CD4-positive, alpha-beta T cell treated with Interleukin-6 for 4 hours (primary cell): Measurements from ENCODE around the gene PHF23.

ENCODE experiments used
- DNase-seq: peaks from one replicate; pipeline ENCODE4 v3.0.0-alpha.2; 2020; ENCODE audit warnings: mixed read lengths

PHF23 gene

DNA sequence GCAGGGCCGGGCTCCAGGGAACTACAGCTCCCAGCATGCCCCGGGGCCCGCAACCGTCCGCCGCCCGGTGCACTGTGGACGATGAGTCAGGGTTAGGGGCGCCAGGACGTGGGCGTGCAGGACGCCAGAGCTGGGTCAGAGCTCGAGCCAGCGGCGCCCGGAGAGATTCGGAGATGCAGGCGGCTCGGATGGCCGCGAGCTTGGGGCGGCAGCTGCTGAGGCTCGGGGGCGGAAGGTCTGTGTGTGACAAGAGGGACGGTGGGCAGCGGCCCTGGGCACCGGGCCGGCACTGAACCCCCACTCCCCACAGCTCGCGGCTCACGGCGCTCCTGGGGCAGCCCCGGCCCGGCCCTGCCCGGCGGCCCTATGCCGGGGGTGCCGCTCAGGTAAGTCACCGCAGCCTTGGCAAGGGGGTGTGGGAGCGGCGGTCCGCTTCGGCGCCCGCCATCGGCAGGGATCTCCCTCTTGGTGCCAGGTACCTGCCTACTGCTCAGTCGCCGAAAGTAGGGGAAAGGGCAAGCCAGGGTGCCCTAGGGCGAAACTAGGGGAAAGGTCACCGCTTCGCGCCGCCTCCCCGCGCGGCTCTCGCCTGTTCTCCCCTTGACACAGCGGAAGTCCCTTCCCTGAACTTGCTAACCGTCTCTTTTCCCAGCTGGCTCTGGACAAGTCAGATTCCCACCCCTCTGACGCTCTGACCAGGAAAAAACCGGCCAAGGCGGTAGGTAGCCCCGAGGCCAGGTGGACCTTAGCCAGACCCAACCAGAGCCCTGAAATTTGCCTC, 19.3 kb downstream of the PHF23 start, which contains the start of the genes ACADVL and DLG4:
Gene ACADVL (plus strand): TSS at position 127 of the 781 bp plus-strand sequence. CDS start 47 bp downstream, at position 174.
Gene DLG4 (minus strand): TSS at position 25 of the 781 bp plus-strand sequence.
- peak; percentile 85 for DNase-seq

GRCh38 chr17:7219229-7219811, 19.9 kb downstream of the PHF23 start:
- DNase-seq: no peak

GRCh38 chr17:7218758-7219157, 20.5 kb downstream of the PHF23 start:
- no peak for DNase-seq

GRCh38 chr17:7218166-7218565, 21.1 kb downstream of the PHF23 start:
- DNase-seq: peak; percentile 22

DNA sequence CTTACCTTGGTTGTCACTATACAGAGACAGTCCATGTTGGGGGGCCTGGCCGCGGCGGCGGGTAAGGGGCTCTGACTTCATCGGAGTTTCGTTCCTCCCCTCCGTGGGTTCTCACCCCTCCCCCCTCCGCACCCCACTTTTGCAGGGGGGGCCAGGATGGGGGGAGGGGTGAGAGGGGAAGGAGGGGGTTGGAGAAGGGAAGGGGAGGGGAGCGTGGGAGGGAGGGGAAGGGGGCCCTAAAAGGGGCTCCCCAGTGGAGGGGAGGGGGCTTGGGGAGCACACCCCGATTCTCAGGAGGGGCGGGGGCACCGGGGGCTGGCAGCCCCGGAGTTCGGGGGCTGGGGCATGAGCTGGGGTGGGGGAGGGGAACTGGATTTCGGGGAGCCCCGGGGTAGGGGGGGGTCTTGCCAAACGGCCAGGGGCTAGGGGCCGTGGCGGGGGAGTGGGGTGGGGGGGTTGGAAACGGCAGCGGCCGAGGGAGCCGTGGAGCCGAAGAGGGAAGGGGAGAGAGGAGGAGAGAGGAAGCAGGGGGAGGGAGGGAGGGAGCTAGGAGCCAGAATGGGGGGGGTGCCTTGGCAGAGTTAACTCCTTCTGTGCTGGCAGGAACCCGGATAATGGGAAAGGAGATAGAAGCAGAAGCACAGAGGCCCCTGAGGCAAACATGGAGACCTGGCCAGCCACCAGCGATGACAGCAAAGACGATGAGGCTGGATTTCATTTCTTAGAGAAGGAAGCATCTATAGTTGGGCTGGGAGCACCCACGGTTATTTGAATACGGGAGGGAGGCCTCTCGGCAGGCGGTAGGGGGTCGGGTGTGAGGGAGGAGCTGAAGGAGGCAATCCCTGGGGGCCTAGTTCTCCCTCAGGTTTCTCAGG, 21.9 kb downstream of the PHF23 start:
- peak; percentile 56 for DNase-seq

DNA sequence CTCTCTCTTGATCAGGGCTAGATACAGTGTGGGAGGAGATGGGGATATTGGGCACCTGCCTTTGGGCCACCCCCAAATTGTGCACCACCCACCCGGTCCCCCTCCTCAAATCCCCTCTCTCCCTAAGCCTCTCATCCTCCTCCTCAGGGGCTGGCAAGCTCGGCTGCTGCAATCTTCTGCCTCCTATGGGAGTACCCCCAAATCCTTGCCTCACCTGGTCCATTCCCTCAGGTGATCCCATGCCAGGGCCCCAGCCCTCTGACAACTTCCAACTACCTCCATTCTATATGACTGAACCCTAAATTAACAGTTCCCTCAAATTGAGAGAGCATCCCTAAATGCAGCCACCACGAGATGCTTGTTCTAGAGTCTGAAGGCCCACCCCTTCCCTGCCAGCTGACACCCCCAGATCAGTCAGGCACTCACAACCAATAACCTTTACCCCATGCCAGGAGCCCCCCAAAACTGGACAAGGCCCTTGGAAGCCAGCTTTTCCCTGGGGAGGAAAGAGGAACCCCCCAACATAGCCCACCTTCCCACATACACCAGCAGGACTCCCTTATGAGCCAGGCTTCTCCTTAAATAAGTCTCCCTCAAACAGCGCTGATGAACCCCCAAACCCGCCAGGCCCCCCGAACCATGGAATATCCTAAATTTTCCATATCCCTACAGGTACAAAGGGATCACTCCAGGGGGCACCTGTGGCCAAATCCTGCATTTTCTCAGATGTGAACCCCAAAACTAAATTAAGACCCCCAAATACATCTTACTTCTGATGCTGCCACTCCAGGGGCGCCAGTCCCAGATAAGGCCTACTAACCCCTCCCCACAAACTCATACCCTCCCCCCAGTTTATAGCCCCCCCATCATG, 22.8 kb downstream of the PHF23 start:
- DNase-seq: no peak

DNA sequence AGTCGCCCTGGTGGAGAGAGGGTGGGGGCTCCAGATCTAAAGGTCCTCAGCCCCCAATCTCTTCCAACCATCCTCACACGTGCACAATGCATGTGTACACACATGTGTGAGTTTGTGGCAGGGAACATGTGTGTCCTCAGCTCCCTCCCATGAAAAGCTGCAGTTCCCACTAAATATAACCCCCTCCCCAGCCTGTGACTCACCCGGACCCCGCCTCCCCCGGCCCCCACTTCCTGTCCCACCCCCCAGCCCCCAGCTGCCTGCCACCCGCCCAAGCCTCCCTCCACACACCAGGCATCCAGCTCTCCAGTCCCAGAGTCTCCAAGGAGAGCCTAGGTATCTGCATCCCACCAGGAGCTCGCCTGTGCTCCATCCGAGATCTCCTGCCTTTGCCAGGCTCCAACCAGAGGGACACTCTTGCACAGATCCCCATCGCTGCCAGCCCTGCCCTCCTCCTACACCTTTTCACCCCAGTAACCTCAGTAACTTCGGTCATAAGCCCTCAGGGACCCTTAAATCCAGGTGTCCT, 23.5 kb downstream of the PHF23 start:
- DNase-seq: peak; percentile 65

DNA sequence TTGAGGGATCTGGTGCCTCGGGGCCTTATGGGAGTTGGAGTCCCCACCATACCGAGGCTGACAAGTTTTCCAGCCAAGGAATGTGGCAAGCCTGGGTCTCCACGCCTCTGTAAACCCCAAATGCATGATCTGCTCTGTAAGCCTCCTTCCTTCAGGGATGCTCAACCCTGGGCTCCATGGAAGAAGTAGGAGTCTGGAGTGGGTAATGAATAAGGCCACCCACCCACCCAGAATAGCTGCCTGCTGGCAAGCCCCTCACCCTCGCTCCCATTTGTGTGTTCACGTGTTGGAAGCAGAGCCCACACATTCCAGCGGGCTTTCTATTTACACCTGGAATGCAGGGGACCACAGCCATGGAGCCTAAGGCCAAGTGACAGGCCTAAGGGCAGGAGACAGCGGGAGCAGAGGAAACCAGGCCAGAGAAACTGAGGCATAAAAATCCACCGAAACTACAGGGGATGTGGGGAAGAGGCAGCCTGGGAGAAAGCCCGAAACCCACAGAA, 24.1 kb downstream of the PHF23 start:
- no peak for DNase-seq

- DNase-seq: peak; percentile 100
Observed at GRCh38 chr17:7214300-7215135, 24.7 kb downstream of the PHF23 start.

DNA sequence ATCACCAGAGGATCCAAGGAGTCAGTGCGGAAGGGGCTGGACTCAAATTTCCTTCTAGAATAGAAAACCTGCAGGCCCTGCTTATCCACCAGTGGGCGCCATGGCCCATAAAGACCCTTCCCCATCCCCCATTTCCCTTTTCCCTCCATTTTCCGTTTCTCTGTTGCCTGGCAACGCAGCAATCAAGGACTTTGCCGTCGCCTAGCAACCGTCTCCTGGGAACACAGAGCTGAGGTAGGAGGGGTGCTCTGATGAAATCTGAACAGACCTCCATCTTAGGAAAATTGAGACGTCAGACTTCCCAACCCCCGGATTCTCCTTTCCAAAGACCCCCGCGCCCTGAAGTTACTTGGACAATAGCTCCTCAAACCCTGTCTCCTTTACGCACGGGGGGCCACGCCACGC, 25.4 kb downstream of the PHF23 start:
- DNase-seq: no peak

- no peak for DNase-seq
Observed at GRCh38 chr17:7211491-7212273, 27.6 kb downstream of the PHF23 start.

- DNase-seq: no peak
Observed at GRCh38 chr17:7208754-7209460, 30.4 kb downstream of the PHF23 start.

DNA sequence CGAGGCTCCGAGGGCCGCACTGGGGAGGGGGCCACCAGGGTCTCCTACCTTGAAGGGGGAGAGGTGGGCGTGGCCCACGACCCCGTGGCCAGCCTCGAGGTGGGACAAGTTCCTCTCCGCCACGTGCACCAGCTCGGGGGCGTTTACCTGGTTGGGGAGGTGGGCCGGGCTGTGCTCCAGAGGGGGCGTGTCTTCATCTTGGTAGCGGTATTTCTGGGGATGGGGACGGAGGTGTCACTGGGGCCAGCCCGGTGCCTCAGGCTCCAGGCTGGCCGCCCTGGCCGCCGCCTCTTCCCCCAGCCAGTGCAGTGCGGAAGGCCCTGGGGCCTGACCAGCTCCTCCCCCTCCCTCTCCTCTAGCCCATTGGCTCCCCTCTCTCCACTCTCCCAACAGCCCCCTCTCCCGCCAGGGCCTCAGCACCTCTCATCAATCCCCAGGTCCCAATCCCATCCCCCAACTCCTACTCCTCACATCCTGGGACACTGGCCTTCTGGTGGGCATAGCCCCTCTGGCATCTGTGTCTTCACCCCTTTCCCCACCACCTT, 31.2 kb downstream of the PHF23 start:
- no peak for DNase-seq

DNA sequence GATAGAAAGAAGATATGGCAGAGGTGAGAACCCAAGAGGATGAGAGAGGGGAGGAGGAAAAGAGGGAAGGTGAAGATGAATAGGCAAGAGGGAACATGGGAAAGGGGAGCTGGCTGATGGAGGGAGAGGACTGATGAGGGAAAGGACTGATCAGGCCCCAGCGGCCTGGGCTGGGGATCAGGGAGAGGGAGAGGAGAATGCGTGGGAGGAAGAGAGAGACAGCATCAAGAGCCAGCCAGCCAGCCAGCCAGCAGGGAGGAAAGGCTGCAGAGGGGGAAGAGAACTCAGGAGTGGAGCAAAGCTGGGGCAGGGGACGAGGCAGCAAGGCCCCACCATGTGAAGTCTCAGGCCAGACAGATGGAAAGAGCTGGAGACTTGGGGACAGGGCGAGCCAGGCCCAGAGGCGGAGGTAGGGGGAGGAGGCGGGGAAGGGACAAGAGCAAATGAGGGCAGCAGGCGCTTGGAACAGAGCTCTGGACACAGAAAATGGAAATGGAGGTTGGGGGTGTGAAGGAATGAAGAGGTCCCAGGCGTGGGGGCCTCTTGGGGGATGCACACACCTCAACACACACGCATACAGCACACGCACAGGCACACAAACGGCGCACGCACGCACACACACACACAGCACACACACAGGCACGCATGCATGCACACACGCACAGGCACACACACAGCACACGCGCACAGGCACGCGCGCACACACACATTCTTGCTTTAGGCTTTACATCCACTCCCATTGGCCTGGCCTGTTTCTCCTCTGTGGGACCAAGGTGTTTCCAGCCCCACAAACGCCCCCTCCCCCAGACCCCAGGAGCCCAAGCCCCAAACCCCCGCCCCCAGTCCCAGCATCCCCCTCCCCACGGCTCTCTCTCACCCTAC, 31.9 kb downstream of the PHF23 start:
- no peak for DNase-seq

DNA sequence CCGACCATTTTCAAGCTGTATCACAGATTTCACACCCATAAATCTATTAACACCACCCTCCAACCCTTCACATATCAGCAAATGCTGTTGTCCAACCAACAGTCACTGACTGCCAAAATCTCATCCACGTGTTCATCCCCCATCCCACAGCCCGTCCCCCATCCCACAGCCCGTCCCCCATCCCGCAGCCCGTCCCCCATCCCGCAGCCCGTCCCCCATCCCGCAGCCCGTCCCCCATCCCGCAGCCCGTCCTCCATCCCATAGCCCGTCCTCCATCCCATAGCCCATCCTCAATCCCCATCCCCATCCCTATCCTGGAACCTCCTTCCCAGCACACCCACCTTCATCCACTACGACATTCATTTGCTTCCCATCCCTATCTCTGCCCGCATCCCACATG, 33.7 kb downstream of the PHF23 start:
- DNase-seq: no peak

- DNase-seq: peak; percentile 93
Observed at GRCh38 chr17:7204828-7205461, 34.3 kb downstream of the PHF23 start.

DNA sequence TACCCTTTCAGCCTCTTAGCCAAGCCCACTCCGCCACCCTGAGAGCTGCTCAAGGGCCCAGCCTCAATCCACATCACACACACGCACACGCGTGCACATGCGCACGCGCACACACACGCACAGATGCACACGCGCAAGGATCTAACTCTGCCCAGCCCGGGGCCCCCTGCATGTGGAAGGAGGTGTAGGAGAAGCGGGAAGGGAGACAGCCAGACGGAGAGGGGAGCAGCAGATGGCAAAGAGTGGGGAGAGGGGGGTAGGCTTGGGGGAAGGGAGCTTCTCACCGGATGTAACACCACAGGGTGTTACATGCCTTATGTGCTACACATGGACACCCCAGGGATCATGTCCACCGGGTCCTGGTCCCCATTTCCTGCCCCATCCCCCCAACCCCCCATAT, 34.9 kb downstream of the PHF23 start:
- DNase-seq: no peak

DNA sequence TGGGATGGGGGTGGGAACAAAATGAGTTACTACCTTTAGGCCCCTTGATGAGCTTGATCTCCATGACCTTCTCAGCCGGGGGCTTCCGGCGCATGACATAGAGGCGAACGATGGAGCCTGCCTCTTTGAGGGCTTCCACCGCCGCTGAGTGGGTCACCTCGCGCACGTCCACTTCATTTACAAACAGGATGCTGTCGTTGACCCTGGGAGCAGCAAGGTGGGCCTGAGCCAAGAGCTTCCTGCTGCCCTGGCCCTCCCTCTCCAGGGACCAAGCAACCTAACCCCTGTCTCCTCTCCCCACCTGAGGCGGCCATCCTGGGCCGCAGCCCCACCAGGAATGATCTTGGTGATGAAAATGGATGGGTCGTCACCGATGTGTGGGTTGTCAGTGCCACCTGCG, 35.9 kb downstream of the PHF23 start:
- no peak for DNase-seq
